HepG2 (cell line): Measurements from ENCODE around the gene FAM171A2. TPM values are rescaled to one million over a fixed set of nuclear protein-coding genes. Genes with fewer than 3 reads are reported as not detected.

Experiments used
- ARNT2 ChIP-seq: sonication (generic); formaldehyde crosslinking; IDR thresholded peaks from 2 replicates; pipeline ENCODE4 v1.8.0; 2022; ENCODE audit warnings: mild to moderate bottlenecking, low read depth, missing genetic modification reagents, moderate library complexity
- BCL3 ChIP-seq: sonication (generic); formaldehyde crosslinking; IDR thresholded peaks from 2 replicates; pipeline ENCODE4 v1.5.1; 2020; ENCODE audit warnings: mild to moderate bottlenecking, missing genetic modification reagents, moderate library complexity
- CENPT ChIP-seq: sonication (generic); formaldehyde crosslinking; IDR thresholded peaks from 2 replicates; pipeline ENCODE4 v1.8.0; 2022; ENCODE audit warnings: low read depth, mild to moderate bottlenecking, moderate library complexity, missing genetic modification reagents
- DBP ChIP-seq: sonication (generic); formaldehyde crosslinking; IDR thresholded peaks from 2 replicates; pipeline ENCODE4 v1.4.0; 2020; ENCODE audit warnings: missing genetic modification reagents; ENCODE audit errors: not compliant biosample characterization
- FLYWCH1 ChIP-seq: sonication (generic); formaldehyde crosslinking; IDR thresholded peaks from 2 replicates; pipeline ENCODE4 v1.8.1; 2023; ENCODE audit warnings: mild to moderate bottlenecking, missing genetic modification reagents
- HNF4A ChIP-seq: sonication (generic); formaldehyde crosslinking; IDR thresholded peaks from 2 replicates; pipeline ENCODE4 v1.4.0; 2020; ENCODE audit warnings: missing genetic modification reagents
- HNRNPLL ChIP-seq: fragments of 200-400 bp; formaldehyde crosslinking; IDR thresholded peaks from 2 replicates; pipeline ENCODE4 v1.6.1; 2017; ENCODE audit warnings: mild to moderate bottlenecking, low read depth, low read length; ENCODE audit not compliant: poor library complexity, severe bottlenecking
- KLF16 ChIP-seq, 2 experiments: sonication (generic) in 1 of 2; formaldehyde crosslinking in 1 of 2; IDR thresholded peaks; 2 replicates each; pipeline versions ENCODE4 v1.6.1 to v1.8.0; 2016 to 2023; ENCODE audit warnings: missing genetic modification reagents in 2 of 2, missing compliant biosample characterization in 1 of 2
- MBNL3 ChIP-seq: fragments of 250-450 bp; sonication (Bioruptor Pico); conservative IDR thresholded peaks from 2 replicates; pipeline ENCODE4 v1.8.0; 2022; ENCODE audit warnings: mild to moderate bottlenecking, inconsistent platforms
- NFE2 ChIP-seq: sonication (generic); formaldehyde crosslinking; IDR thresholded peaks from 2 replicates; pipeline ENCODE4 v1.4.0; 2020; ENCODE audit warnings: missing genetic modification reagents
- NPAS2 ChIP-seq: sonication (generic); formaldehyde crosslinking; IDR thresholded peaks from 2 replicates; pipeline ENCODE4 v1.8.0; 2022; ENCODE audit warnings: mild to moderate bottlenecking, missing genetic modification reagents, borderline replicate concordance
- PBX2 ChIP-seq: IDR thresholded peaks from 2 replicates; pipeline ENCODE4 v1.6.1; 2016; ENCODE audit warnings: control low read depth
- ZBTB7B ChIP-seq: sonication (generic); formaldehyde crosslinking; IDR thresholded peaks from 2 replicates; pipeline ENCODE4 v1.4.0; 2020; ENCODE audit warnings: missing genetic modification reagents
- ZGPAT ChIP-seq: IDR thresholded peaks from 2 replicates; pipeline ENCODE4 v1.6.1; 2016; ENCODE audit warnings: mild to moderate bottlenecking
- ZNF124 ChIP-seq: sonication (generic); formaldehyde crosslinking; IDR thresholded peaks from 2 replicates; pipeline ENCODE4 v1.4.0; 2020; ENCODE audit warnings: missing genetic modification reagents
- ZNF317 ChIP-seq: sonication (generic); formaldehyde crosslinking; IDR thresholded peaks from 2 replicates; pipeline ENCODE4 v1.5.0; 2020; ENCODE audit warnings: mild to moderate bottlenecking, missing genetic modification reagents
- ZNF382 ChIP-seq: sonication (generic); formaldehyde crosslinking; IDR thresholded peaks from 2 replicates; pipeline ENCODE4 v1.5.0; 2020; ENCODE audit warnings: missing genetic modification reagents, mild to moderate bottlenecking, borderline replicate concordance
- ZNF562 ChIP-seq: sonication (generic); formaldehyde crosslinking; IDR thresholded peaks from 2 replicates; pipeline ENCODE4 v1.8.0; 2022; ENCODE audit warnings: missing genetic modification reagents, borderline replicate concordance
- ZSCAN30 ChIP-seq: sonication (generic); formaldehyde crosslinking; IDR thresholded peaks from 2 replicates; pipeline ENCODE4 v1.5.0; 2020; ENCODE audit warnings: mild to moderate bottlenecking, missing genetic modification reagents
- polyA plus RNA-seq, 8 experiments: library from polyadenylated mRNA; depleted of rRNA in 3 of 8; stranded (reverse) in 7 of 8; unstranded in 1 of 8; fragments of >200 nt; fragmentation: Illumina TruSeq in 4 of 8; extraction: Trizol in 4 of 8; gene quantifications; 2 replicates each; pipeline versions ENCODE4 v1.2.1 to v1.2.3, GENCODE V29; 2011 to 2016; ENCODE audit warnings: low read depth in 4 of 8, missing spikeins in 1 of 8, mixed read lengths in 1 of 8; ENCODE audit not compliant: insufficient read depth in 1 of 8
- total RNA-seq, 5 experiments: library from RNA; depleted of rRNA; stranded (reverse); fragments of >200 nt; fragmentation: Illumina TruSeq; extraction: Trizol; gene quantifications; 2 replicates each; pipeline ENCODE4 v1.2.3, GENCODE V29; 2016; ENCODE audit warnings: low read depth in 1 of 5
- TF ChIP-seq, protein P1 (sequence below): fragments of 450-650 bp; IDR thresholded peaks from 2 replicates; pipeline ENCODE4 v1.6.1; 2016

FAM171A2 gene
- total and polyA plus RNA-seq, 2 of the 13 experiments (the other 11 are each of a cell fraction or from before 2014, with no cell fraction given), result 1.8 to 3.6 TPM

GRCh38 chr17:44354582-44355561 lies 8.8 kb downstream of the FAM171A2 start (continued):
- TF ChIP-seq BCL3 (CRISPR knock-in tag) (peak; percentile 82), ARNT2 (peak; percentile 38; the same call in 1 of the 2 replicates), ZNF124 (CRISPR knock-in tag) (no peak), ZNF562 (CRISPR knock-in tag) (no peak), ZSCAN30 (CRISPR knock-in tag) (no peak), CENPT (no peak), FLYWCH1 (CRISPR knock-in tag) (no peak), MBNL3 (CRISPR knock-in tag) (no peak), DBP (CRISPR knock-in tag) (no peak), HNF4A (no peak), ZNF382 (CRISPR knock-in tag) (no peak), PBX2 (CRISPR knock-in tag) (no peak), KLF16 (CRISPR knock-in tag; IDR thresholded peaks at IDR 0.05) (no peak; a peak in 1 of 4 replicates), ZBTB7B (peak; percentile 98), ZGPAT (CRISPR knock-in tag) (no peak), NFE2 (CRISPR knock-in tag) (no peak), HNRNPLL (no peak), NPAS2 (no peak), ZNF317 (CRISPR knock-in tag) (no peak)
- TF ChIP-seq, protein P1, sequence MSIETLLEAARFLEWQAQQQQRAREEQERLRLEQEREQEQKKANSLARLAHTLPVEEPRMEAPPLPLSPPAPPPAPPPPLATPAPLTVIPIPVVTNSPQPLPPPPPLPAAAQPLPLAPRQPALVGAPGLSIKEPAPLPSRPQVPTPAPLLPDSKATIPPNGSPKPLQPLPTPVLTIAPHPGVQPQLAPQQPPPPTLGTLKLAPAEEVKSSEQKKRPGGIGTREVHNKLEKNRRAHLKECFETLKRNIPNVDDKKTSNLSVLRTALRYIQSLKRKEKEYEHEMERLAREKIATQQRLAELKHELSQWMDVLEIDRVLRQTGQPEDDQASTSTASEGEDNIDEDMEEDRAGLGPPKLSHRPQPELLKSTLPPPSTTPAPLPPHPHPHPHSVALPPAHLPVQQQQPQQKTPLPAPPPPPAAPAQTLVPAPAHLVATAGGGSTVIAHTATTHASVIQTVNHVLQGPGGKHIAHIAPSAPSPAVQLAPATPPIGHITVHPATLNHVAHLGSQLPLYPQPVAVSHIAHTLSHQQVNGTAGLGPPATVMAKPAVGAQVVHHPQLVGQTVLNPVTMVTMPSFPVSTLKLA, result no peak
